T-helper 1 cell treated with Interleukin-12 subunit alpha and Interleukin-12 subunit beta and Interleukin-4 antibody, amounts not matched to agents 30 μg/mL and 1 μg/mL, for 36 hours (primary cell): ENCODE results near the gene EPC1.
"Not testable (repeated sequence)": the region's sequence is repeated elsewhere in the genome, so short reads cannot be mapped to it uniquely, and the experiment has no call there.

Experiments used
- H3K27ac Mint-ChIP-seq: one replicate; pipeline ENCODE4 v1.8.0; 2021; ENCODE audit warnings: mild to moderate bottlenecking, mixed read lengths
- H3K27me3 Mint-ChIP-seq: one replicate; pipeline ENCODE4 v1.8.0; 2021; ENCODE audit warnings: low read depth, mixed read lengths
- H3K36me3 Mint-ChIP-seq: one replicate; pipeline ENCODE4 v1.8.0; 2021; ENCODE audit warnings: low read depth, mixed read lengths
- H3K4me1 Mint-ChIP-seq: one replicate; pipeline ENCODE4 v1.8.0; 2021; ENCODE audit warnings: low read depth, mixed read lengths
- H3K4me3 Mint-ChIP-seq: one replicate; pipeline ENCODE4 v1.8.0; 2021; ENCODE audit warnings: mild to moderate bottlenecking, moderate library complexity, mixed read lengths
- H3K9me3 Mint-ChIP-seq: one replicate; pipeline ENCODE4 v1.8.0; 2021; ENCODE audit warnings: mixed read lengths

The EPC1 gene

GRCh38 chr10:32234471-32234870 lies 112.5 kb downstream of the EPC1 start:
- Mint-ChIP-seq H3K9me3 (no peaks in the 10 kb centered on the region), H3K4me1 (no peaks in the 10 kb centered on the region), H3K4me3 (no peak overlapping the region), H3K27me3 (no peaks in the 10 kb centered on the region), H3K36me3 (no peaks in the 10 kb centered on the region), H3K27ac (no peak overlapping the region)

GRCh38 chr10:32233375-32233774 lies 113.6 kb downstream of the EPC1 start:
- not testable (repeated sequence) for H3K4me1 Mint-ChIP-seq, H3K9me3 Mint-ChIP-seq, H3K27ac Mint-ChIP-seq, H3K27me3 Mint-ChIP-seq, H3K36me3 Mint-ChIP-seq, H3K4me3 Mint-ChIP-seq

GRCh38 chr10:32232378-32232777 lies 114.6 kb downstream of the EPC1 start:
- H3K36me3 Mint-ChIP-seq: no peaks in the 10 kb centered on the region
- no peaks in the 10 kb centered on the region for H3K4me1 Mint-ChIP-seq
- no peak overlapping the region for H3K27ac Mint-ChIP-seq
- H3K4me3 Mint-ChIP-seq: no peak overlapping the region
- no peaks in the 10 kb centered on the region for H3K9me3 Mint-ChIP-seq
- no peaks in the 10 kb centered on the region for H3K27me3 Mint-ChIP-seq

- H3K9me3 Mint-ChIP-seq, H3K27ac Mint-ChIP-seq, H3K4me3 Mint-ChIP-seq: not testable (repeated sequence)
Measured at GRCh38 chr10:32229788-32230187, 117.2 kb downstream of the EPC1 start.

GRCh38 chr10:32229170-32229569 lies 117.8 kb downstream of the EPC1 start:
- no peaks in the 10 kb centered on the region for H3K4me1 Mint-ChIP-seq
- H3K4me3 Mint-ChIP-seq: no peak overlapping the region
- no peaks in the 10 kb centered on the region for H3K9me3 Mint-ChIP-seq
- no peaks in the 10 kb centered on the region for H3K36me3 Mint-ChIP-seq
- H3K27me3 Mint-ChIP-seq: no peaks in the 10 kb centered on the region
- H3K27ac Mint-ChIP-seq: no peak overlapping the region

More at GRCh38 chr10:32229788-32230187, 117.2 kb downstream of the EPC1 start:
- not testable (repeated sequence) for H3K4me1 Mint-ChIP-seq, H3K36me3 Mint-ChIP-seq, H3K27me3 Mint-ChIP-seq

- Mint-ChIP-seq H3K4me1 (no peaks in the 10 kb centered on the region), H3K36me3 (no peaks in the 10 kb centered on the region), H3K27me3 (no peaks in the 10 kb centered on the region), H3K4me3 (no peak overlapping the region), H3K9me3 (peaks cover 5% of the 10 kb centered on the region), H3K27ac (no peak overlapping the region)
Measured at GRCh38 chr10:32227802-32228201, 119.2 kb downstream of the EPC1 start.

GRCh38 chr10:32226624-32227023 lies 120.3 kb downstream of the EPC1 start:
- Mint-ChIP-seq H3K4me1 (no peaks in the 10 kb centered on the region), H3K27ac (no peak overlapping the region), H3K9me3 (peaks cover 5% of the 10 kb centered on the region), H3K4me3 (no peak overlapping the region), H3K36me3 (no peaks in the 10 kb centered on the region), H3K27me3 (no peaks in the 10 kb centered on the region)

GRCh38 chr10:32225976-32226375 lies 121.0 kb downstream of the EPC1 start:
- no peaks in the 10 kb centered on the region for H3K36me3 Mint-ChIP-seq
- no peaks in the 10 kb centered on the region for H3K4me1 Mint-ChIP-seq
- H3K9me3 Mint-ChIP-seq: peaks cover 5% of the 10 kb centered on the region
- no peak overlapping the region for H3K27ac Mint-ChIP-seq
- H3K4me3 Mint-ChIP-seq: no peak overlapping the region
- H3K27me3 Mint-ChIP-seq: no peaks in the 10 kb centered on the region

- not testable (repeated sequence) for H3K27me3 Mint-ChIP-seq, H3K4me3 Mint-ChIP-seq, H3K27ac Mint-ChIP-seq, H3K4me1 Mint-ChIP-seq, H3K36me3 Mint-ChIP-seq
- H3K9me3 Mint-ChIP-seq: peaks cover 21% of the 10 kb centered on the region
Measured at GRCh38 chr10:32222376-32222775, 124.6 kb downstream of the EPC1 start.

GRCh38 chr10:32219156-32219555 lies 127.8 kb downstream of the EPC1 start:
- not testable (repeated sequence) for H3K27me3 Mint-ChIP-seq, H3K36me3 Mint-ChIP-seq, H3K4me3 Mint-ChIP-seq, H3K27ac Mint-ChIP-seq, H3K4me1 Mint-ChIP-seq
- peaks cover 21% of the 10 kb centered on the region for H3K9me3 Mint-ChIP-seq

- H3K27me3 Mint-ChIP-seq, H3K4me1 Mint-ChIP-seq, H3K4me3 Mint-ChIP-seq, H3K27ac Mint-ChIP-seq, H3K36me3 Mint-ChIP-seq: not testable (repeated sequence)
- peaks cover 21% of the 10 kb centered on the region for H3K9me3 Mint-ChIP-seq
Measured at GRCh38 chr10:32218206-32219044, 128.5 kb downstream of the EPC1 start.
